Upper lobe of left lung (tissue), 4 donors: ENCODE results near the gene ARAP2.

ENCODE experiments used
- EP300 ChIP-seq, 4 donors: sonication (generic); formaldehyde crosslinking; IDR thresholded peaks; one replicate each; pipeline ENCODE4 v1.5.1; 2017; ENCODE audit warnings: antibody characterized with exemption in 4 of 4, control low read depth in 2 of 4
- POLR2A ChIP-seq, 4 donors: fragments of 450-650 bp; IDR thresholded peaks; one replicate each; pipeline ENCODE4 v1.5.1; 2016 to 2017; ENCODE audit warnings: antibody characterized with exemption in 4 of 4, mild to moderate bottlenecking in 2 of 4
- POLR2AphosphoS5 ChIP-seq, 2 donors: sonication (generic); formaldehyde crosslinking; IDR thresholded peaks; one replicate each; pipeline ENCODE4 v1.5.1; 2017; ENCODE audit warnings: antibody characterized with exemption in 2 of 2
- TF ChIP-seq, protein P1 (sequence below), 6 experiments: fragments of 450-650 bp in 4 of 6; fragments of 200-600 bp in 2 of 6; sonication (generic) in 2 of 6; IDR thresholded peaks; one replicate each; pipeline ENCODE4 v1.5.1; 2016 to 2019; ENCODE audit warnings: antibody characterized with exemption in 6 of 6

DNA sequence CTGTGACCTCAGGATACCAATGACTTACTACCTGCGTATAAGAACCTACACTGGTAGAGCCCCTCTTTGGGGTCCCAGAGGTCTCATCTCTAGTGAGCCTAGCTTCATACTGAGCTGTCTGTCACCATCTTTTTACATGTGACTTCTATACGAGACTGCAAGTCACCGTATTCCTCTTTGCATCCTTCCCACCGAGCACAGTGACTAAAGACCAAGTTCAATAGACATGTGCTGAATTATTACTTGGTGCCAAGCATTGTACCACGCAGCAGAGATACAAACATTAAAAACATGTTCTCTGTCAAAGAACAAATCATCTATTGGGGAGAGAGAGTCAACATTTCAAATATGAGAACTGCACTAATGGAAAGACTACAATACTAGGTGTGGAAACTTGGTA, 16.4 kb downstream of the ARAP2 start:
- TF ChIP-seq, protein P1, sequence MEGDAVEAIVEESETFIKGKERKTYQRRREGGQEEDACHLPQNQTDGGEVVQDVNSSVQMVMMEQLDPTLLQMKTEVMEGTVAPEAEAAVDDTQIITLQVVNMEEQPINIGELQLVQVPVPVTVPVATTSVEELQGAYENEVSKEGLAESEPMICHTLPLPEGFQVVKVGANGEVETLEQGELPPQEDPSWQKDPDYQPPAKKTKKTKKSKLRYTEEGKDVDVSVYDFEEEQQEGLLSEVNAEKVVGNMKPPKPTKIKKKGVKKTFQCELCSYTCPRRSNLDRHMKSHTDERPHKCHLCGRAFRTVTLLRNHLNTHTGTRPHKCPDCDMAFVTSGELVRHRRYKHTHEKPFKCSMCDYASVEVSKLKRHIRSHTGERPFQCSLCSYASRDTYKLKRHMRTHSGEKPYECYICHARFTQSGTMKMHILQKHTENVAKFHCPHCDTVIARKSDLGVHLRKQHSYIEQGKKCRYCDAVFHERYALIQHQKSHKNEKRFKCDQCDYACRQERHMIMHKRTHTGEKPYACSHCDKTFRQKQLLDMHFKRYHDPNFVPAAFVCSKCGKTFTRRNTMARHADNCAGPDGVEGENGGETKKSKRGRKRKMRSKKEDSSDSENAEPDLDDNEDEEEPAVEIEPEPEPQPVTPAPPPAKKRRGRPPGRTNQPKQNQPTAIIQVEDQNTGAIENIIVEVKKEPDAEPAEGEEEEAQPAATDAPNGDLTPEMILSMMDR (IDR thresholded peaks at IDR 0.05), result no peak
- TF ChIP-seq EP300 (IDR thresholded peaks at IDR 0.05) (no peak), POLR2AphosphoS5 (IDR thresholded peaks at IDR 0.05) (no peak), POLR2A (IDR thresholded peaks at IDR 0.05) (no peak)
